B cell (primary cell): Measurements from ENCODE around the gene MAML3.

Experiments used
- EZH2 ChIP-seq: IDR thresholded peaks from 2 replicates; pipeline ENCODE4 v1.6.1; 2012; ENCODE audit warnings: borderline replicate concordance, low read depth, mild to moderate bottlenecking, moderate library complexity, low read length; ENCODE audit not compliant: insufficient read depth, poor library complexity, severe bottlenecking
- TF ChIP-seq, protein P1 (sequence below): fragments of 200-600 bp; IDR thresholded peaks from one replicate; pipeline ENCODE4 v1.8.0; 2022; ENCODE audit warnings: antibody characterized with exemption, mild to moderate bottlenecking

DNA sequence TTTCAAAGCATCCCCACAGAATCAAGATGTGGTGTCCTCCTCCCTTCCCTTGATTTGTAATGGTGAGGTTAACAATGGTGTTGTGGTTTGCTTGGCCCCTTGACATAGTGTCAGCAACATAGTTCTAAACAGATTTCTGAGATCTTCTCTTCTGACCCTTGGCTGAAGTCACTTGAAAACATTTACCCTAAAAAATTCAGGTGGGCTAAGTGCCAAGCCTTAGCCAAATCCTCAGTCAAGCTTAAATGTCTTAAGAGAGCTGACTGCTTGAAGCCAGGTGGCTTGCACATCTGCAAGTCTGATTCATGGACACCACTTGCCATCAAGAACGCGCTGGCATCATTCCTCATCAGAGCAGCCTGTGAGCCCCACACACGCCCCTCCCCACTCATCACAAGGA is 315.2 kb downstream of the MAML3 start:
- TF ChIP-seq, protein P1, sequence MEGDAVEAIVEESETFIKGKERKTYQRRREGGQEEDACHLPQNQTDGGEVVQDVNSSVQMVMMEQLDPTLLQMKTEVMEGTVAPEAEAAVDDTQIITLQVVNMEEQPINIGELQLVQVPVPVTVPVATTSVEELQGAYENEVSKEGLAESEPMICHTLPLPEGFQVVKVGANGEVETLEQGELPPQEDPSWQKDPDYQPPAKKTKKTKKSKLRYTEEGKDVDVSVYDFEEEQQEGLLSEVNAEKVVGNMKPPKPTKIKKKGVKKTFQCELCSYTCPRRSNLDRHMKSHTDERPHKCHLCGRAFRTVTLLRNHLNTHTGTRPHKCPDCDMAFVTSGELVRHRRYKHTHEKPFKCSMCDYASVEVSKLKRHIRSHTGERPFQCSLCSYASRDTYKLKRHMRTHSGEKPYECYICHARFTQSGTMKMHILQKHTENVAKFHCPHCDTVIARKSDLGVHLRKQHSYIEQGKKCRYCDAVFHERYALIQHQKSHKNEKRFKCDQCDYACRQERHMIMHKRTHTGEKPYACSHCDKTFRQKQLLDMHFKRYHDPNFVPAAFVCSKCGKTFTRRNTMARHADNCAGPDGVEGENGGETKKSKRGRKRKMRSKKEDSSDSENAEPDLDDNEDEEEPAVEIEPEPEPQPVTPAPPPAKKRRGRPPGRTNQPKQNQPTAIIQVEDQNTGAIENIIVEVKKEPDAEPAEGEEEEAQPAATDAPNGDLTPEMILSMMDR: no peak
- no peak for TF ChIP-seq EZH2
